HG03521 (cell line): Measurements from ENCODE around the gene GATAD2A.
"Not testable (repeated sequence)": the region's sequence is repeated elsewhere in the genome, so short reads cannot be mapped to it uniquely, and the experiment has no call there.

Source experiments
- ATAC-seq: cut with Tn5 transposase; IDR thresholded peaks from one replicate; pipeline ENCODE4 v1.9.1; 2021; ENCODE audit warnings: mild to moderate bottlenecking, moderate library complexity; ENCODE audit not compliant: unreplicated experiment

Gene GATAD2A

GRCh38 chr19:19445288-19445687, 39.8 kb downstream of the GATAD2A start:
- no peak for ATAC-seq

GRCh38 chr19:19445911-19446361, 40.5 kb downstream of the GATAD2A start:
- ATAC-seq, result no peak

- ATAC-seq, result no peak
Measured at GRCh38 chr19:19446655-19447437, 41.4 kb downstream of the GATAD2A start.

GRCh38 chr19:19447536-19448237, 42.2 kb downstream of the GATAD2A start:
- ATAC-seq, result no peak

GRCh38 chr19:19448238-19448544, 42.7 kb downstream of the GATAD2A start:
- no peak for ATAC-seq

GRCh38 chr19:19451429-19452242, 46.2 kb downstream of the GATAD2A start:
- no peak for ATAC-seq

- no peak for ATAC-seq
Measured at GRCh38 chr19:19452243-19453124, 47.0 kb downstream of the GATAD2A start.

- ATAC-seq, result no peak
Measured at GRCh38 chr19:19453125-19453454, 47.6 kb downstream of the GATAD2A start.

GRCh38 chr19:19455166-19455919, 49.9 kb downstream of the GATAD2A start:
- ATAC-seq, result not testable (repeated sequence)

GRCh38 chr19:19457671-19458070, 52.2 kb downstream of the GATAD2A start:
- ATAC-seq, result no peak

- no peak for ATAC-seq
Measured at GRCh38 chr19:19458110-19458816, 52.8 kb downstream of the GATAD2A start.

- ATAC-seq, result no peak
Measured at GRCh38 chr19:19459073-19459472, 53.6 kb downstream of the GATAD2A start.

GRCh38 chr19:19459707-19460251, 54.3 kb downstream of the GATAD2A start:
- no peak for ATAC-seq

- no peak for ATAC-seq
Measured at GRCh38 chr19:19460258-19460731, 54.8 kb downstream of the GATAD2A start.

GRCh38 chr19:19460761-19461265, 55.3 kb downstream of the GATAD2A start:
- peak; percentile 56 for ATAC-seq

GRCh38 chr19:19461306-19461670, 55.8 kb downstream of the GATAD2A start:
- ATAC-seq, result no peak

GRCh38 chr19:19461671-19462622, 56.5 kb downstream of the GATAD2A start:
- ATAC-seq, result no peak
